ENCODE measurements around the gene CDC42BPA.

DNA sequence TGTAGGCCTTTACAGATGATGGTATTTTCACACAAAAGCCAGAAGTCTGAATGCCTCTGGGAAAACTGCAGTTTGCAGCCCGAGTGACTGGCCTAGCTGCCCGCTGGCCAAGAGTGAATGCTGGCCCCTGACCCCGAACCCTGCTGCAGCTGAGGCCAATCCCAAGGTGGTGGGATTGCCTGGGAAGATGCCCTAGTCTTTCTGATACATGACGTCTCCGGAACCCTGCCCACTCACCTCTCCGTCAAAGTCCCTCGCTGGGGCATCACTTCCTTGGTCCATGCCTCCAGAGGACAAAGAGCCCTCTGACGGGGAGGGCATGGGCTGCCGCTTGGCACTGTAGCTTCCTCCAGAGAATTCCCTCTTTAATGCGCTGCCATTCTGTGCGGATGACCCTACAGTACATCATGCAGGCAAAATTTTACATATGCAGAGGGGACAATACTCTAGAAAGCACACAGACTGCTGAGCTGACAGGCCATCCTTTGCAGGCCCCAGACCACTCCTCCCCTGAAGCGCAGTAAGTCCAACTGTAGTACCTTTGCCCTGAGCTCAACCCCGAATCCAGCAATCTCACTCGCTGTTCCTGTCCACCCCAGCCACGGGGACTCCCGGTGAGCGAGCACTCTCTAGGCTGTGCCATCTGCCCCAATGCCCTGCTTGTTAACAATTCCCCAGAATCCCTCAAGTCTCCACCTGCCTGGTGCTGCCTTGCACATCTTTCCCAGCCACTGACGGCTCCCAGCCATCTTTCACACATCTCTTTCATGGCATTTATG lies 323.5 kb downstream of the CDC42BPA start:
- TF ChIP-seq TAF1 (IDR thresholded peaks at IDR 0.05; ENCODE audit: borderline replicate concordance, insufficient read depth, low read length), result no peak
- no peak for TF ChIP-seq SIN3A (IDR thresholded peaks at IDR 0.05; ENCODE audit: borderline replicate concordance, insufficient read depth, low read length)
- TF ChIP-seq REST (IDR thresholded peaks at IDR 0.05; ENCODE audit: insufficient read depth in 1 of 2, low read depth in 2 of 2, low read length in 2 of 2), result no peak
- no peak for TF ChIP-seq POLR2AphosphoS5 (IDR thresholded peaks at IDR 0.05; ENCODE audit: low read depth, low read length)
- TF ChIP-seq FOXP2 (optimal IDR thresholded peaks at IDR 0.05; ENCODE audit: borderline replicate concordance, extremely low read depth, extremely low read length, insufficient read depth), result no peak
